Diencephalon (tissue), 1 donor: ENCODE data around the gene MAGEA3. TPM values are rescaled to one million over a fixed set of nuclear protein-coding genes. Genes with fewer than 3 reads are reported as not detected.

Experiments
- total RNA-seq: library from RNA; depleted of rRNA; stranded (reverse); fragments of >200 nt; gene quantifications from one replicate; pipeline ENCODE4 v1.2.3, GENCODE V29; 2014

Gene MAGEA3, protein sequence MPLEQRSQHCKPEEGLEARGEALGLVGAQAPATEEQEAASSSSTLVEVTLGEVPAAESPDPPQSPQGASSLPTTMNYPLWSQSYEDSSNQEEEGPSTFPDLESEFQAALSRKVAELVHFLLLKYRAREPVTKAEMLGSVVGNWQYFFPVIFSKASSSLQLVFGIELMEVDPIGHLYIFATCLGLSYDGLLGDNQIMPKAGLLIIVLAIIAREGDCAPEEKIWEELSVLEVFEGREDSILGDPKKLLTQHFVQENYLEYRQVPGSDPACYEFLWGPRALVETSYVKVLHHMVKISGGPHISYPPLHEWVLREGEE
- total RNA-seq, result not detected

DNA sequence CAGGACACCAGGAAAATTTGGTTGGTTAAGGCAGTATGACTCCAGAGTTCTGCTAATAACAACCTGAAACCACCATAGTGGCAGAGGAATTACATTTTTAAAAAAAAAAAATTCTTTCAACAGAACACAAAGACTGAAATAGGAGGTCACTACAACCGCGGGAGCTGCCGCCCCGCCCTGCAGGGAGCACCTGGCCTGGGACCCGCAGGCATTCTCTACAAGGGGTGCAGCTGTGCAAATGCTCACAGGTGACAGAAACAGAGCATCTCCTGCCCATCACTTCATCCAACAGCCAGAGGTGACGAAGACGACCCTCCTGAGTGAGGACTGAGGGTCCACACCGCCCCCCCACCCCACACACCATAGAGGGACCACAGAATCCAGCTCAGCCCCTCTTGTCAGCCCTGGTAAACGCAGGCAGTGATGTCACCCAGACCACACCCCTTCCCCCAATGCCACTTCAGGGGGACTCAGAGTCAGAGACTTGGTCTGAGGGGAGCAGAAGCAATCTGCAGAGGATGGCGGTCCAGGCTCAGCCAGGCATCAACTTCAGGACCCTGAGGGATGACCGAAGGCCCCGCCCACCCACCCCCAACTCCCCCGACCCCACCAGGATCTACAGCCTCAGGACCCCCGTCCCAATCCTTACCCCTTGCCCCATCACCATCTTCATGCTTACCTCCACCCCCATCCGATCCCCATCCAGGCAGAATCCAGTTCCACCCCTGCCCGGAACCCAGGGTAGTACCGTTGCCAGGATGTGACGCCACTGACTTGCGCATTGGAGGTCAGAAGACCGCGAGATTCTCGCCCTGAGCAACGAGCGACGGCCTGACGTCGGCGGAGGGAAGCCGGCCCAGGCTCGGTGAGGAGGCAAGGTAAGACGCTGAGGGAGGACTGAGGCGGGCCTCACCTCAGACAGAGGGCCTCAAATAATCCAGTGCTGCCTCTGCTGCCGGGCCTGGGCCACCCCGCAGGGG is at the start of gene MAGEA3:
MAGEA3 (plus strand) TSS at position 843 of the 980 bp plus-strand sequence. CDS start 2,039 bp downstream, outside the sequence.

DNA sequence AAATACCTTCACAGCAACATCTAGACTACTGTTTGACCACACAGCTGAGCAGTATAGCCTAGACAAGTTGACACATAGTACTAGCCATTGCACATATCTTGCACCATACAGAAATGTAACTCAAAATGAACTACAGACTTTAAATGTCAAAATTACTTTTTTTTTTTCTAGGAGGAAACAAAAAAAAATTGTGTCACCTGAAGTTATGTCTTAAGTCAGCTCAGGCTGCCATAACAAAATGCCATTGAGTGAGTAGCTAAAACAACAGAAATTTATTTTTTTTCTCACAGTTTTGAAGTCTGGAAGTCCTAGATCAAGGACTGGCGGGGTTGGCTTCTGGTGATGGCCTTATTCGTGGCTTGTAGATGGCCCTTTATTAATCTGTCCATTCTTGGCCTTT is 10.6 kb downstream of the MAGEA3 start, which contains the start of gene CSAG2:
CSAG2 (minus strand) TSS at position 101 of the 400 bp plus-strand sequence. CDS start 161 bp downstream, outside the sequence.

DNA sequence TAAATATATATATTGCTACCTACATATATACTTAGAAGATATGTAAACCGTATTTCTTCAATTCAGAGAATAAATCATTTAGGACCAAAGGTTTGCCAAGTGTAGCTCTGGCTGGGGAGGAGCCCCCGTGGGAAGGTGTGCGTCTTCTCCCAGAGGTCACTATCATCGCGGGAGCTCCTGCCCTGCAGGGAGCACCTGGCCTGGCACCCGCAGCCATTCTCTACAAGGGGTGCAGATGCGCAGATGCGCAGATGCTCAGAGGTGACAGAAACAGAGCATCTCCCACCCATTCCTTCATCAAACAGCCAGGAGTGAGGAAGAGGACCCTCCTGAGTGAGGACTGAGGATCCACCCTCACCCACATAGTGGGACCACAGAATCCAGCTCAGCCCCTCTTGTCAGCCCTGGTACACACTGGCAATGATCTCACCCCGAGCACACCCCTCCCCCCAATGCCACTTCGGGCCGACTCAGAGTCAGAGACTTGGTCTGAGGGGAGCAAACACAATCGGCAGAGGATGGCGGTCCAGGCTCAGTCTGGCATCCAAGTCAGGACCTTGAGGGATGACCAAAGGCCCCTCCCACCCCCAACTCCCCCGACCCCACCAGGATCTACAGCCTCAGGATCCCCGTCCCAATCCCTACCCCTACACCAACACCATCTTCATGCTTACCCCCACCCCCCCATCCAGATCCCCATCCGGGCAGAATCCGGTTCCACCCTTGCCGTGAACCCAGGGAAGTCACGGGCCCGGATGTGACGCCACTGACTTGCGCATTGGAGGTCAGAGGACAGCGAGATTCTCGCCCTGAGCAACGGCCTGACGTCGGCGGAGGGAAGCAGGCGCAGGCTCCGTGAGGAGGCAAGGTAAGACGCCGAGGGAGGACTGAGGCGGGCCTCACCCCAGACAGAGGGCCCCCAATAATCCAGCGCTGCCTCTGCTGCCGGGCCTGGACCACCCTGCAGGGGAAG is 15.5 kb downstream of the MAGEA3 start, which contains the start of gene MAGEA2B:
MAGEA2B (plus strand) TSS at position 814 of the 973 bp plus-strand sequence. CDS start 2,479 bp downstream, outside the sequence.

DNA sequence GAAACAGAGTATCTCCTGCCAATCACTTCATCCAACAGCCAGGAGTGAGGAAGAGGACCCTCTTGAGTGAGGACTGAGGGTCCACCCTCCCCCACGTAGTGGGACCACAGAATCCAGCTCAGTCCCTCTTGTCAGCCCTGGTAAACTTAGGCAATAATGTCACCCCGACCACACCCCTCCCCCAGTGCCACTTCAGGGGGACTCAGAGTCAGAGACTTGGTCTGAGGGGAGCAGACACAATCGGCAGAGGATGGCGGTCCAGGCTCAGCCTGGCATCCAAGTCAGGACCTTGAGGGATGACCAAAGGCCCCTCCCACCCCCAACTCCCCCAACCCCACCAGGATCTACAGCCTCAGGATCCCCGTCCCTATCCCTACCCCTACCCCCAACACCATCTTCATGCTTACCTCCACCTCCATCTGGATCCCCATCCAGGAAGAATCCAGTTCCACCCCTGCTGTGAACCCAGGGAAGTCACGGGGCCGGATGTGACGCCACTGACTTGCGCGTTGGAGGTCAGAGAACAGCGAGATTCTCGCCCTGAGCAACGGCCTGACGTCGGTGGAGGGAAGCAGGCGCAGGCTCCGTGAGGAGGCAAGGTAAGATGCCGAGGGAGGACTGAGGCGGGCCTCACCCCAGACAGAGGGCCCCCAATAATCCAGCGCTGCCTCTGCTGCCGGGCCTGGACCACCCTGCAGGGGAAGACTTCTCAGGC is 34.8 kb downstream of the MAGEA3 start, which contains the start of the genes CSAG1 and MAGEA12:
CSAG1 (minus strand) TSS at position 461 of the 715 bp plus-strand sequence. CDS start 1,261 bp downstream, outside the sequence.
MAGEA12 (plus strand) TSS at position 497 of the 715 bp plus-strand sequence. CDS start 2,405 bp downstream, outside the sequence.

Other genes with a start within 250 kb of the MAGEA3 start
- 43.1 TPM for gene GABRA3, start 247.5 kb upstream of the MAGEA3 start, total RNA-seq
- 5.8 TPM for gene GABRQ, start 60.9 kb upstream of the MAGEA3 start, total RNA-seq
- gene CSAG2, start 10.5 kb downstream of the MAGEA3 start, total RNA-seq, result not detected
- not detected for gene MAGEA2B, start 15.8 kb downstream of the MAGEA3 start, total RNA-seq
- not detected for gene CSAG1, start 34.9 kb downstream of the MAGEA3 start, total RNA-seq
- gene MAGEA12, start 35.0 kb downstream of the MAGEA3 start, total RNA-seq, result not detected
- gene MAGEA2, start 55.0 kb downstream of the MAGEA3 start, total RNA-seq, result not detected
- gene CSAG3, start 60.4 kb downstream of the MAGEA3 start, total RNA-seq, result not detected
- not detected for gene MAGEA6, start 70.9 kb downstream of the MAGEA3 start, total RNA-seq
- gene CETN2, start 132.0 kb downstream of the MAGEA3 start, total RNA-seq, result 92.0 TPM
- 36.2 TPM for gene NSDHL, start 132.3 kb downstream of the MAGEA3 start, total RNA-seq
- 3.7 TPM for gene ZNF185, start 199.3 kb downstream of the MAGEA3 start, total RNA-seq